GM19328 (cell line): ENCODE results near the gene ZNF135.

Experiments used
- ATAC-seq: cut with Tn5 transposase; IDR thresholded peaks from one replicate; pipeline ENCODE4 v1.9.1; 2021; ENCODE audit warnings: mild to moderate bottlenecking, moderate library complexity; ENCODE audit not compliant: unreplicated experiment

The ZNF135 gene

DNA sequence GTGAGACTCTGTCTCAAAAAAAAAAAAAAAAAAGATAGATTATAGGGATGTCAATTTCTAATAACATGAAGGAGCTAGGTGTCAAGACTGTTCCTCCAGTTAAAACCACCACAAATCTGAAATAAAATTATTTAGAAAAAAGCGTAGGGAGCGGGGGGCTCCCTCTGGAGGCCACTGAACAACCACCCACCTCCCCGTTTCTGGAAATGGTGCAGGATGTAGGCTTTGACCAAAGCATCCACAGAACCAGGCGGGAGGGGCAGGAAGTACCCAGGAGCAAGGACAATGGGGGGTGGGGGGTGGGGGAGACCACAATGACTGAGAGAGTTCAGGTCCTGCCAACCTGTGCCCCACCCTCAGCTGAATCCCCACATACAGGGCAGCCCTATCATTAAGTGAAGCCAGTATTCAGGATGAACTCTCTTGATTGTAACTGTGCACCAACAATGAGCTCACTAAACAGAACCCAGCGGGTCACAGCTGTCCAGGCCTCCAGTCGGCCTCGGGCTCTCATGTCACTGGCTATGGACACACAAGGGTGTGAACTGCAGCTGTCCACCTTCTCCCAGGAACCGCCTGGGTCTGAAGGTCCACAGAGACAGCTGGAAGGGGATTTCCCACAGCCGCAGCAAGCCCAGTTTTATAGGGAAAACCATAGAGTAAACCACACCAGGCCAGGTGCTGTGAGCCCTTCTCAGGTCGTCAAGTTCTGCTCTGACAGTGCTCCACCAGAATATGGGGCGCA lies 32.3 kb downstream of the ZNF135 start:
- no peak for ATAC-seq

DNA sequence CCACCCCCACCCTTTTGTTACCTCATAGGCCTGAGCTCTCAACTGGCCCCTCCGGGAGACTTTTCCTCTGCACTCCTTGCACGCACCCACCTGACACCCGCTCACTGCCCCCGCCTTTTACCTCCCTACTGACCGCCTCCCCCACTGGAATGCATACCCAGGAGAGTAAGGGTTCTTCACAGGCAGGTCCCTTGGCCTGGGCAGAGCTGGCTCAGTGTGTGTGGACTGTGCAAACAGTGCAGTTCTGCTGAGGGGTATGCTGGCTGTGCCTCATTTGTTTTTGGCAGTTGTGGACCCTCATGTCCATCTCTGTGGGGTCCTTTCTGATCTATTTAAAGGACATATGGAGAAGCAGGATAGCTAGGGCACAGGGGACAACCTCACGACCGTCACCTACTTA lies 34.0 kb downstream of the ZNF135 start:
- no peak for ATAC-seq

DNA sequence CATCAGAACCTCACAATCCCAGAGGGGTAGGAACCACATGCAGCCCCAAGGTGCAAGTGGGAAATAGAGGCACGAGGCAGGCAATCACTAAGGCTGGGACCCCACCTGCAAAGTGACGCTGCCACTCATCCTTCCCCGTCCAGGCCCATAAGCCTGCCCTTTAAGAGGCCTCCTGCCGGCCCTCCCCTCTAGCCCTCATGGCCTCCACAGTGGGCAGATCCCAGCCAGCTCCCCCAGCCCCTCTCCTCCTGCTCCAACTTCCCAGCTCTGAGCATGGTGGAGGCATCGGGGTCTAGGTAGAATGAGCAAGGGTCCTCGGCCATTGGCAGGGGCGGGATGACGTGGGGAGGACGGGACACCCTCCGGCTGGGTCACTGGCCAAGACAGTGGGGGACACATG lies 36.2 kb downstream of the ZNF135 start:
- no peak for ATAC-seq

DNA sequence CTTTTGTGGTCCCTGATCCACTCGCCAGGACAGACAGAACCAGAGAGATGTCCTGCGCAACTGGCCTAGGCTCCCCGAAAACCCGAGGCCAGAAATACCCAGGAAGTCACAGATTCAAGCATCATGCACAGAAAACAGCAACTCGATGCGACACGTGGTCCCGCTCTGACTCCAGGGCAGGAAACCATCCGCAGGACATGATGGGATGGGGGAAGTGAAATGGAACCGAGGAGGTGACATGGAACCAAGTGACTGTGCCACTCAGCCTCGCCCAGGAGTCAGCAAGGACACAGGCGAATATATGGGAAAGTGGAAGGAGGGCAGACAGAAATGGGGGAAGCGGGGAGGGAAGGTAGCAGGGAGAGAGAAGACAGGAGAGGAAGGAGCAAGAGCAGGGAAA lies 37.8 kb downstream of the ZNF135 start:
- ATAC-seq, result no peak

DNA sequence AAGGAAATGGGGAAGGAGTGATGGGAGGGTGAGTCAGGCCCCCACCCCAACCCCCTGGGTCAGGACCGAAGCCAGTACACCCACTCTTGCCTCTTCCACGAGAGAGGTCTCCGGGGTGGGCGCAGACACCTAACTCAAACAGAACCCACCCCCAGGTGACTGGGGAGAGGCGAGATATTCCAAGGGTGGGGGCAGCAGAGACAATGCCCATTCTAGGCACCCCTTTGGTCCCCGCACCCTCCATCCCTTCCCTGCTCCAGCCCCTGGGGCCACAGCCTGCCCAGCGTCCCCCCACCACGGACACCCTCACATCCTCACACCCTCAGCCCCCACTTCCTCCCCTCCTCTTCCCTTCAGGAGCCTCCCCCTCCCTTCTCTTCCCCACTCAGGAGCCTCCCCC lies 38.3 kb downstream of the ZNF135 start:
- ATAC-seq, result no peak

DNA sequence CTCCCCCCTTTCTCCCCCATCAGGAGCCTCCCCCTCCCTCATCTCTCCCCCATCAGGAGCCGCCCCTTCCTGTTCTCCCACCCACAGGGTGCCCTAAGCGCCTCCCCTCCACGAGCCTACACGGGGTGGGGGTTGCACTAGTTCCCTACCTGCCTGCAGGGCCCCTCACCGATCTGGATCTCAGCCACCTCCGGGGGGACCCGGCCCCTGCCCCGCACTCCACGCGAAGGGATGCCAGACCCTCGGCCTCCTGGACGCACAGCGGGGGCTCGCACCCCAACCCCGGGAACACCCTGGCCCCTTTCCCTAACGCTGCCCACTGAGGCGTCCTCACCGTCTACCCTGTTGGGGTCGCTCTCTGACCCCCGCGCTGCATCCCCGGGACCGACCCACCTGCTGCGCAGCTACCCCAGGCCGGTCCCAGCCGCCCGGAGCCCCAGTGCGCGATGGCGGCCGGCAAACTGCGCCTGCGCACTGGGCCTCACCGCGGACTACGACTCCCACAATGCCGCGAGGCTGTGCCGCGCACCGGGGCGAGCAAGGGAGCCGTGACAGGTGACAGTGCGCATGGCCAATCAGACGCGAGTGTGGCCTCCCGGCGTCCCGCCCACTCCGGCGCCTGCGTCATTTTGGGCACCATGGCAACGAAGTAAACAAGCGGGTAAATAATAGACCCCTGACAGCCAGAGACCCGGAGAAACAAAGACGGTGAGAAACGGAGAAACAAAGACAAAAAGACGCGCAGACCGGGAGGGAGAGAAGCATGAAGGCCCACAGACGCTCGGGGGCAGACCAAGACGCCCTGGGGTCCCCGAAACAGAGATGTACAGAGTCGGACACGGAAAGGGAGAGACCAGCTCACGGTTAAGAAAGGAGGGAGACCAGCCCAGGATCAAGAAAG lies 38.9 kb downstream of the ZNF135 start, which contains the start of gene ZSCAN18:
TSS of gene ZSCAN18 (minus strand) at position 451 of the 901 bp plus-strand sequence. CDS start 7,964 bp downstream, outside the sequence.
- peak; percentile 51 for ATAC-seq

DNA sequence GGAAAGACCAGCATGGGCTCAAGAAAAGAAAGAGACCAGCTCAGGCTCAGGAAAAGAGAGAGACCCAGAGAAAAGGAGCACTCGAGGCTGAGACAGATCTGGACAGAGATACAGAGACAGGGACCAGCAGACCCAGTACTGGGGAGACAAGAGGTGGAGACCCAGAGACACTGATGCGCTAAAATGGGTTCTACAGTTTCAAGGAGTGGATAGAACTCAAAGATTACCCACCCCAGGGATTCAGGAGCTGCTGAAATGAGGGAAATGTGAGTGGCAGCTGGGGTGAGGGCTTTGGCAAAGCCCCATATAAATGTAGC lies 39.6 kb downstream of the ZNF135 start:
- no peak for ATAC-seq

DNA sequence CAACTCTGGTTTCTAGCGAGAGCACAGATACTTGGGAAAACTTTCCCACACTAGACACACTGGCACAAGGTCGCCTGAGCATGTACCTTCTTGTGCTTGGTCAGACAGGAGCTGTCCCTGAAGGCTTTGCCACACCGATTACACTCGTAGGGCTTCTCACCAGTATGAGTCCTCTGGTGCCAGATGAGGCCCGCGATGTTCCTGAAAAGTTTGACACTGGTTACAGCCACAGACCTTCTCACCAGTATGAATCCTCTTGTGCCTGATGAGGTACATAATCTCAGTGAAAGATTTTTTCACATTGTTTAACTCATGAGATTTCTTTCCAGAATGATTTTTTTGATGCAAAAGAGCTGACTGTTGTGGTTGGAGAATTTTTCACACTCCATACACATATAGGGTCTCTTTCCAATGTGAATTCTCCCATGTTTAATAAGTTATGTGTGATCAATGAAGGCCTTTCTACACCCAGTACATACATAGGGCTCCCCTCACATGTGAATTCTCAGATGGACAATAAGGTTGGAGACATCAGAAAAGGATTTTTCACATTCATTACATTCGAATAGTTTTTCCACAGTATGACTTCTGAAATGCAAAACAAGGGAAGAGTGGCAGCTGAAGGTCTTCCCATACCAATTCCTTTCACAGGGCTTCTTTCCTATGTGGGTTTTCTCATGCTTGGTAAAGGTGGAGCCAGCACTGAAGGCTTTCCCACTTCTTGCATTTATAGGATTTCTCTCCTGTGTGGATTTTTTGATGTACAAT lies 48.9 kb downstream of the ZNF135 start:
- ATAC-seq, result no peak

DNA sequence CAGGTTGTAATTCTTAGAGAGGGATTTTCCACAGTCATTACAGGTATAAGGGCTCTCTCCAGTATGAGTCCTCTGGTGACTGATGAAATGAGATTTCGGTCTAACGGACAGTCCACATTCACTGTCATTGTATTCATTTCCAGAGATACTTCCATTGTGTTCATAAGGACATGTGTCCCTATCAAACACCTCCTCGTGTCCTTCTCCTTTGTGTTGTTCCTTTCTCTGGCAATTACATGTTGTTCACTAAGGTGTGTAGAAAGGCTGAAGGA lies 49.4 kb downstream of the ZNF135 start:
- ATAC-seq, result no peak

DNA sequence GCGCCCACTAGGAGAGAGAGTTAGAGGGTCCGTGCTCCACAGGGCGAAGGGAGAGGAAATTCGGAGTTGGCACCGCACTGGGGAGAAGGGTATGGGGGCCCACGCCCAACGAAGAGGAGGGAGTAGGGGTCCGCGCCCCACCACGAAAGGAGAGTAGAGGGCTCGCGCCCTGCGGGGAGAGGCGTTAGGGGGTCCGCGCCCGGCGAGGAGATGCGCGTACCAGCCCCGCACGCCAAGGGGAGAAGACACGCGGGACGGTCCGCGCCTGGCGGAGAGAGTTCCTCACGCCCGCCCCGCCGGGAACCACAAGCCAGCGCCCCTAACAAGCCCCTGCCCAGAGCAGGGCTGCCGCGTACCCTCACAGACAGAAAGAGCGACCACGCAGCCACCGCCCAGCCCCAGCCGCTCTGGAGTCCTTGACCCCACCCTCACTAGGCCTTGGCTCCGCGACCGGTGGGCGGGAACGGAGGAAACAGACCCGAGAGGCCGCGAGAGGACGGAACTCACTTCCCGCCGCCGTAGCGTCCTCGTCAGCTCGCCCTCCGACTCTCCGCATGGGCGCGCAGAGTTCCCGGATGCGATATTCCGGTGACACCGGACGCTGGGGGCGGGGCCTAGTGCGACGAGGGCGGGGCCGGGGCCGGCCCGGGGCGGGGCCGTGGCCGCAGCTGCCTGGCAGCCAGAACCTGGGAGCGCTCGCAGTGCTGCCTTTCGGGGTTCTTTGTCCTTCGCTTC lies 58.9 kb downstream of the ZNF135 start:
- no peak for ATAC-seq

DNA sequence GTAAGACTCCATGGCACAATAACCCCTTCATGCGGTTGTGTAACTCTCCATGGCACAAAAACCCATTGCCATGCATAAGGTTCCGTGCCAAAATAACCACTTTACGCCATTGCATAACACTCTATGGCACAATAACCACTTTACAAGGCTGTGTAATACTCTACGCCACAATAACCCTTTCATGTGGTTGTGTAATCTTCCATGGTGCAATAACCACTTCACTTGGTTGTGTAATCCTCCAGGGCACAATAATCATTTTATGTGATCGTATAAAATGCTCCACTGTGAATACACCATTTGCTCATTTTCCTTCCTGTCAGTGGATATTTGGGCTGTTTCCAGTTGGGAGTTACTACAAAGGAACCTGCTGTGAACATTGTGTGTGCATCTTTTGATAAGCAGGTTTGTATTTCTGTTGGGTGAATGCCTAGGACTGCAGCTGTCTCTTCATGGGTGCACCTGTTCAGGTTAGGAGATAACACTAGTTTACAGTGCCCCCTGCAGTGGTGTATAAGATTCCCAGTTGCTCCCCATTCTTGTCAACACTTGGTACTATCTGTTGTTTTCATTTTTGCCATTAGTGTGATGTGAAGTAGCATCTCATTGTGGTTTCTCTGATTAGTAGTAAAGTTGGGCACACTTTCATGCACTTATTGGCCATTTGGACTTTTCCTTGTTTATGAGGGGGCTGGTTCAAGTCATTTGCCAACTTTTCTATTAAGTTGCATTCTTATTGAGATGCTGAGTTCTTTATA lies 60.1 kb downstream of the ZNF135 start:
- no peak for ATAC-seq
